Gastrocnemius medialis (tissue), 4 donors: ENCODE data around the gene COL20A1. TPM values are rescaled to one million over a fixed set of nuclear protein-coding genes. Genes with fewer than 3 reads are reported as not detected.

Experiments
- ATAC-seq, 2 donors: fragments of 150-250 bp; one replicate each; pipeline ENCODE4 v1.9.1; 2016
- DNase-seq, 2 donors: peaks; one replicate each; pipeline ENCODE4 v3.0.0-alpha.2; 2019
- H3K27ac ChIP-seq, 4 donors: fragments of 200-600 bp; sonication (generic); 1 replicate in 1 of 4; 2 replicates in 3 of 4; pipeline ENCODE4 v1.5.1; 2016 to 2018; ENCODE audit warnings: mild to moderate bottlenecking in 2 of 4, moderate library complexity in 1 of 4
- H3K27me3 ChIP-seq, 3 donors: fragments of 200-600 bp; sonication (generic) in 2 of 3; 1 replicate in 1 of 3; 2 replicates in 2 of 3; pipeline versions ENCODE4 v1.5.1 to v1.6.0; 2016 to 2019; ENCODE audit warnings: mild to moderate bottlenecking in 1 of 3, moderate library complexity in 1 of 3
- H3K36me3 ChIP-seq, 2 donors: fragments of 200-600 bp; sonication (generic) in 1 of 2; one replicate each; pipeline ENCODE4 v1.5.1; 2017 to 2018
- H3K4me1 ChIP-seq, 2 donors: fragments of 200-600 bp; sonication (generic) in 1 of 2; one replicate each; pipeline ENCODE4 v1.5.1; 2016 to 2017; ENCODE audit warnings: mild to moderate bottlenecking in 2 of 2
- H3K4me3 ChIP-seq, 4 donors: fragments of 200-600 bp; sonication (generic) in 3 of 4; 1 replicate in 1 of 4; 2 replicates in 3 of 4; pipeline ENCODE4 v1.5.1; 2016 to 2019; ENCODE audit warnings: mild to moderate bottlenecking in 2 of 4
- H3K9me3 ChIP-seq, 3 donors: fragments of 200-600 bp; sonication (generic) in 2 of 3; 1 replicate in 1 of 3; 2 replicates in 2 of 3; pipeline ENCODE4 v1.5.1; 2016 to 2019
- CTCF ChIP-seq, 5 experiments: fragments of 450-650 bp in 3 of 5; fragments of 200-600 bp in 2 of 5; sonication (generic) in 2 of 5; IDR thresholded peaks in 4 of 5; conservative IDR thresholded peaks in 1 of 5; 1 replicate in 4 of 5; 2 replicates in 1 of 5; pipeline ENCODE4 v1.5.1; 2016 to 2019; ENCODE audit warnings: antibody characterized with exemption in 5 of 5, mild to moderate bottlenecking in 3 of 5, moderate library complexity in 3 of 5
- POLR2A ChIP-seq, 2 donors: fragments of 450-650 bp; IDR thresholded peaks; one replicate each; pipeline ENCODE4 v1.6.1; 2017; ENCODE audit warnings: antibody characterized with exemption in 2 of 2, mild to moderate bottlenecking in 2 of 2, moderate library complexity in 2 of 2
- in situ Hi-C, 4 donors: fragments of 200-750 bp; cut with MboI; loops; one replicate each; pipeline versions ENCODE4 v1.15.0 to v1.8.0; 2017; ENCODE audit warnings: low sequenced_read_pairs in 4 of 4
- intact Hi-C: fragments of 100-400 bp; cut with DNase I; formaldehyde crosslinking; loops from one replicate; pipeline ENCODE4 v1.15.1; 2023; ENCODE audit warnings: low total_unique reads
- total RNA-seq, 4 donors: library from RNA; depleted of rRNA; stranded (reverse); fragments of >200 nt; gene quantifications; one replicate each; pipeline versions ENCODE4 v1.1.0 to v1.2.3, GENCODE V29; 2016

COL20A1 gene
- total RNA-seq, 4 donors from 2014 or later, result 0.23 TPM; not detected in 3

- no peaks in the 10 kb centered on the region for H3K36me3 ChIP-seq
- intact Hi-C loops, result no loop called here
- no peak for DNase-seq
- no peak for ATAC-seq
- no peaks in the 10 kb centered on the region for H3K9me3 ChIP-seq
- H3K4me1 ChIP-seq, result no peaks in the 10 kb centered on the region
- no peak overlapping the region for H3K4me3 ChIP-seq
- H3K27me3 ChIP-seq, result peaks cover 22 to 28% (median 22%) of the 10 kb centered on the region in 3 donors
- H3K27ac ChIP-seq, result no peak overlapping the region
- in situ Hi-C loops, result no loop called here
- TF ChIP-seq POLR2A (IDR thresholded peaks at IDR 0.05) (no peak), CTCF (IDR thresholded peaks at IDR 0.05 in 4 of 5, conservative IDR thresholded peaks at IDR 0.05 in 1 of 5) (no peak)
Measured at GRCh38 chr20:63359937-63360849, 67.2 kb downstream of the COL20A1 start.

GRCh38 chr20:63360850-63361518, 68.0 kb downstream of the COL20A1 start, which contains the start of gene CHRNA4:
CHRNA4 (minus strand) TSS chr20:63361349; CDS start chr20:63361165, 184 bp downstream.
- H3K27ac ChIP-seq, result no peak within 1 kb of the TSS
- no peaks in the 10 kb centered on the region for H3K9me3 ChIP-seq
- ATAC-seq (no peak), DNase-seq (no peak)
- H3K36me3 ChIP-seq, result no peaks in the 10 kb centered on the region
- H3K4me1 ChIP-seq, result no peaks in the 10 kb centered on the region
- no peak for TF ChIP-seq CTCF (IDR thresholded peaks at IDR 0.05 in 4 of 5, conservative IDR thresholded peaks at IDR 0.05 in 1 of 5)
- TF ChIP-seq POLR2A (IDR thresholded peaks at IDR 0.05), result no peak
- no peak within 1 kb of the TSS for H3K4me3 ChIP-seq
- peaks cover 22 to 28% (median 22%) of the 10 kb centered on the region in 3 donors for H3K27me3 ChIP-seq
- in situ Hi-C loops (no loop called here), intact Hi-C loops (no loop called here)

- Histone ChIP-seq H3K36me3 (no peaks in the 10 kb centered on the region), H3K27me3 (peaks cover 22 to 28% (median 22%) of the 10 kb centered on the region in 3 donors), H3K9me3 (no peaks in the 10 kb centered on the region), H3K27ac (no peak overlapping the region), H3K4me1 (no peaks in the 10 kb centered on the region), H3K4me3 (no peak overlapping the region)
- TF ChIP-seq POLR2A (IDR thresholded peaks at IDR 0.05) (no peak), CTCF (IDR thresholded peaks at IDR 0.05 in 4 of 5, conservative IDR thresholded peaks at IDR 0.05 in 1 of 5) (no peak)
- ATAC-seq (no peak), DNase-seq (no peak)
- in situ Hi-C loops (no loop called here), intact Hi-C loops (no loop called here)
Measured at GRCh38 chr20:63361519-63362435, 68.8 kb downstream of the COL20A1 start.

- no peak overlapping the region for H3K4me3 ChIP-seq
- no peaks in the 10 kb centered on the region for H3K4me1 ChIP-seq
- ATAC-seq (no peak), DNase-seq (no peak)
- TF ChIP-seq POLR2A (IDR thresholded peaks at IDR 0.05) (no peak), CTCF (IDR thresholded peaks at IDR 0.05 in 4 of 5, conservative IDR thresholded peaks at IDR 0.05 in 1 of 5) (no peak)
- H3K27me3 ChIP-seq, result peaks cover 22 to 28% (median 22%) of the 10 kb centered on the region in 3 donors
- intact Hi-C loops (no loop called here), in situ Hi-C loops (no loop called here)
- H3K27ac ChIP-seq, result no peak overlapping the region
- no peaks in the 10 kb centered on the region for H3K9me3 ChIP-seq
- H3K36me3 ChIP-seq, result no peaks in the 10 kb centered on the region
Measured at GRCh38 chr20:63362436-63363009, 69.5 kb downstream of the COL20A1 start.
